ENCODE results near the gene RNF208.

Gene RNF208

GRCh38 chr9:137202966-137203365, 19.1 kb downstream of the RNF208 start:
- no peak for DNase-seq (ENCODE audit: low read depth, low spot score)
- POLR2A ChIA-PET: interaction anchor here (1.0 to 1.2 kb wide), 2 partner anchors 14 to 20 kb away, joined by 3 read pairs; partner anchors contain the start of genes ANAPC2 and SSNA1
- no peak overlapping the region for H3K4me3 ChIP-seq (ENCODE audit: low read depth, low read length)
- TF ChIP-seq, protein P1, sequence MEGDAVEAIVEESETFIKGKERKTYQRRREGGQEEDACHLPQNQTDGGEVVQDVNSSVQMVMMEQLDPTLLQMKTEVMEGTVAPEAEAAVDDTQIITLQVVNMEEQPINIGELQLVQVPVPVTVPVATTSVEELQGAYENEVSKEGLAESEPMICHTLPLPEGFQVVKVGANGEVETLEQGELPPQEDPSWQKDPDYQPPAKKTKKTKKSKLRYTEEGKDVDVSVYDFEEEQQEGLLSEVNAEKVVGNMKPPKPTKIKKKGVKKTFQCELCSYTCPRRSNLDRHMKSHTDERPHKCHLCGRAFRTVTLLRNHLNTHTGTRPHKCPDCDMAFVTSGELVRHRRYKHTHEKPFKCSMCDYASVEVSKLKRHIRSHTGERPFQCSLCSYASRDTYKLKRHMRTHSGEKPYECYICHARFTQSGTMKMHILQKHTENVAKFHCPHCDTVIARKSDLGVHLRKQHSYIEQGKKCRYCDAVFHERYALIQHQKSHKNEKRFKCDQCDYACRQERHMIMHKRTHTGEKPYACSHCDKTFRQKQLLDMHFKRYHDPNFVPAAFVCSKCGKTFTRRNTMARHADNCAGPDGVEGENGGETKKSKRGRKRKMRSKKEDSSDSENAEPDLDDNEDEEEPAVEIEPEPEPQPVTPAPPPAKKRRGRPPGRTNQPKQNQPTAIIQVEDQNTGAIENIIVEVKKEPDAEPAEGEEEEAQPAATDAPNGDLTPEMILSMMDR (IDR thresholded peaks at IDR 0.05; ENCODE audit: insufficient read depth, low read length, missing control alignments): no peak
- CTCF ChIA-PET: interaction anchor here (1.8 to 2.7 kb wide), 2 partner anchors 24 to 35 kb away, joined by 9 to 10 read pairs; partner anchors contain the start of gene RNF224

- no peak for DNase-seq (ENCODE audit: low read depth, low spot score)
- peak overlapping the region; percentile 79 for H3K4me3 ChIP-seq (ENCODE audit: low read depth, low read length)
- POLR2A ChIA-PET: interaction anchor here (0.6 to 1.7 kb wide), 9 partner anchors 8 to 41 kb away, joined by 3 to 12 read pairs (median 3); partner anchors contain the start of genes ANAPC2 and TUBB4B
- TF ChIP-seq, protein P1 (IDR thresholded peaks at IDR 0.05; ENCODE audit: insufficient read depth, low read length, missing control alignments): no peak
- CTCF ChIA-PET: interaction anchor here (0.9 to 1.4 kb wide), 8 partner anchors 9 to 172 kb away, joined by 3 to 7 read pairs (median 4); partner anchors contain the start of gene RNF208
These were observed 20.7 kb downstream of the RNF208 start for GRCh38 chr9:137201205-137201868.

- TF ChIP-seq, protein P1 (IDR thresholded peaks at IDR 0.05; ENCODE audit: insufficient read depth, low read length, missing control alignments): no peak
- peak; percentile 89 for DNase-seq (ENCODE audit: low read depth, low spot score)
- POLR2A ChIA-PET: interaction anchor here (0.6 to 1.7 kb wide), 10 partner anchors 9 to 71 kb away, joined by 3 to 12 read pairs (median 3); partner anchors contain the start of genes ANAPC2 and TUBB4B
- peak within 1 kb of the TSS; percentile 79 for H3K4me3 ChIP-seq (ENCODE audit: low read depth, low read length)
- CTCF ChIA-PET: interaction anchor here (0.9 to 1.4 kb wide), 7 partner anchors 8 to 171 kb away, joined by 3 to 7 read pairs (median 4); partner anchors contain the start of gene RNF208
These were observed 21.5 kb downstream of the RNF208 start, which contains the start of gene TPRN for GRCh38 chr9:137200311-137201204. TPRN (minus strand) TSS chr9:137200741; CDS start chr9:137200711, 30 bp downstream.

DNA sequence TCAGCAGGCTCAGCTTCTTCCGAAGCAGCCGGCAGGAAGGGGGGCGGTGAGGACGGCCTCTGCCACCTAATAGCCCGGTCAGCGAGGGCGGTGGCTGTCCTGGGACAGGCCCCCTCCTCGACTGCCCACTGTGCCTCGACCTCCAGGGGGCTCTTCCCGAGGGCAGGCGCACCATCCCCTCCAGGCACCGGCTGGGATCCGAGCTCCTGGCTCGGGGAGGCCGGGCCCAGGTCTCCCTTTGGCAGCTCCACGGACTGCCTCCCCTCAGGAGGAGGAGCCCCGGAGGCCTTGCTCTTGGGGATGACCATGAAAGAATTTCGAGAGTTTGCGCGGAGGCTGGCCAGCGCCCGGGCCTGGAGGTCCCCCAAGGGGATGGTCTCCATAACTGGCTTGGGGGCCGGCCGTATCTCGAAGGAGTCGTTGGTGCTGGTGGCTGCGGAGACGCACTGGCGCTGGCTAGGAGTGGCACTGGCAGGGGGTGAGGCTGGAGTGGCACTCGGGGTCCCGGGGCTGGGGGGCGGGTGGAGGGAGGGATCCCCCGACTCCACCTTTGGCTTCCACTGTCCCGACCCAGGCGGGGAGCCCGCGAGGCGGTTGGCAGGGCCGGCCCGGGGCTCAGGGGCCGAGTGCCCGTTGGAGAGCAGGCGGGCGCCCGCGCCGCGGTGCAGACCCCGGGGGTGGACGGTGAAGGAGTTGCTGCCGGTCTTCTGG, 22.5 kb downstream of the RNF208 start:
- peak overlapping the region; percentile 57 for H3K4me3 ChIP-seq (ENCODE audit: low read depth, low read length)
- CTCF ChIA-PET: interaction anchor here (1.0 to 1.8 kb wide), 2 partner anchors 23 to 37 kb away, joined by 6 to 7 read pairs; no protein-coding TSS in a partner anchor
- TF ChIP-seq, protein P1 (IDR thresholded peaks at IDR 0.05; ENCODE audit: insufficient read depth, low read length, missing control alignments): no peak
- POLR2A ChIA-PET: interaction anchor here (0.5 to 1.5 kb wide), 2 partner anchors 11 to 24 kb away, joined by 3 to 5 read pairs; partner anchors contain the start of genes ANAPC2 and SSNA1
- no peak for DNase-seq (ENCODE audit: low read depth, low spot score)

- TF ChIP-seq, protein P1 (IDR thresholded peaks at IDR 0.05; ENCODE audit: insufficient read depth, low read length, missing control alignments): no peak
- H3K4me3 ChIP-seq (ENCODE audit: low read depth, low read length): peak overlapping the region; percentile 57
- no peak for DNase-seq (ENCODE audit: low read depth, low spot score)
- ChIA-PET POLR2A (interaction anchor here (0.5 to 1.5 kb wide), 2 partner anchors 10 to 25 kb away, joined by 3 to 5 read pairs; partner anchors contain the start of genes ANAPC2 and SSNA1), CTCF (interaction anchor here (1.0 to 2.5 kb wide), 3 partner anchors 10 to 38 kb away, joined by 6 to 15 read pairs (median 7); partner anchors contain the start of genes ANAPC2 and SSNA1)
These were observed 23.1 kb downstream of the RNF208 start for GRCh38 chr9:137198902-137199283.
